Neural cell (in vitro differentiated cells): ENCODE measurements around the gene PTPN13. TPM values are rescaled to one million over a fixed set of nuclear protein-coding genes. Genes with fewer than 3 reads are reported as not detected.

Experiments used
- H2AFZ ChIP-seq: fragments of 200-600, 300-800 bp; sonication (generic), shearing (Covaris generic); 2 replicates; pipeline ENCODE4 v1.6.0; 2014; ENCODE audit warnings: low read depth, mild to moderate bottlenecking, antibody characterized with exemption, low read length, moderate library complexity
- H3F3A ChIP-seq: fragments of 200-600 bp; shearing (Covaris generic); 2 replicates; pipeline ENCODE4 v1.6.1; 2016; ENCODE audit warnings: mild to moderate bottlenecking, moderate library complexity, mixed read lengths, antibody characterized with exemption, low read length; ENCODE audit not compliant: insufficient read depth, poor library complexity, severe bottlenecking
- H3K27ac ChIP-seq: fragments of 200-600, 300-800 bp; sonication (generic), shearing (Covaris generic); 2 replicates; pipeline ENCODE4 v1.5.1; 2014; ENCODE audit warnings: mild to moderate bottlenecking, low read length, moderate library complexity
- H3K27me3 ChIP-seq: fragments of 300-800, 200-600 bp; sonication (generic), shearing (Covaris generic); 2 replicates; pipeline ENCODE4 v1.6.0; 2014; ENCODE audit warnings: mild to moderate bottlenecking, low read depth, low read length, moderate library complexity; ENCODE audit not compliant: insufficient read depth
- H3K36me3 ChIP-seq: fragments of 300-800, 200-600 bp; sonication (generic), shearing (Covaris generic); 2 replicates; pipeline ENCODE4 v1.5.1; 2014; ENCODE audit warnings: mild to moderate bottlenecking, antibody characterized with exemption, low read length, moderate library complexity; ENCODE audit not compliant: insufficient read depth
- H3K4me2 ChIP-seq: fragments of 300-800, 200-600 bp; sonication (generic), shearing (Covaris generic); 2 replicates; pipeline ENCODE4 v1.6.0; 2014; ENCODE audit warnings: mild to moderate bottlenecking, low read length
- H3K4me3 ChIP-seq: fragments of 300-800, 200-600 bp; sonication (generic), shearing (Covaris generic); 2 replicates; pipeline ENCODE4 v1.5.1; 2014; ENCODE audit warnings: mild to moderate bottlenecking, low read length, moderate library complexity
- H3K79me2 ChIP-seq: fragments of 200-600 bp; shearing (Covaris generic); replicated peaks from 2 replicates; pipeline ENCODE4 v1.6.0; 2014; ENCODE audit warnings: mild to moderate bottlenecking, low read length, moderate library complexity; ENCODE audit not compliant: insufficient read depth
- H3K9ac ChIP-seq: fragments of 300-800, 200-600 bp; sonication (generic), shearing (Covaris generic); 2 replicates; pipeline ENCODE4 v1.6.1; 2016; ENCODE audit warnings: mild to moderate bottlenecking, low read length, mixed read lengths
- H3K9me2 ChIP-seq: fragments of 200-600 bp; shearing (Covaris generic); 2 replicates; pipeline ENCODE4 v1.6.1; 2016; ENCODE audit warnings: mild to moderate bottlenecking, low read length, mixed read lengths; ENCODE audit not compliant: insufficient read depth
- H3K9me3 ChIP-seq: fragments of 200-600, 300-800 bp; sonication (generic), shearing (Covaris generic); 2 replicates; pipeline ENCODE4 v1.6.1; 2016; ENCODE audit warnings: mild to moderate bottlenecking, mixed run types, low read length, moderate library complexity, mixed read lengths
- H4K20me1 ChIP-seq: fragments of 200-600 bp; shearing (Covaris generic); 2 replicates; pipeline ENCODE4 v1.6.1; 2016; ENCODE audit warnings: mild to moderate bottlenecking, mixed run types; ENCODE audit not compliant: insufficient read depth
- CTCF ChIP-seq: fragments of 450-650 bp; IDR thresholded peaks from 2 replicates; pipeline ENCODE4 v1.5.1; 2014; ENCODE audit warnings: antibody characterized with exemption, mild to moderate bottlenecking, moderate library complexity; ENCODE audit not compliant: poor library complexity, severe bottlenecking
- EP300 ChIP-seq: fragments of 450-650 bp; conservative IDR thresholded peaks from 2 replicates; pipeline ENCODE4 v1.6.1; 2014; ENCODE audit warnings: antibody characterized with exemption, mild to moderate bottlenecking, moderate library complexity; ENCODE audit not compliant: poor library complexity, severe bottlenecking
- EZH2 ChIP-seq: fragments of 200-600, 300-800 bp; shearing (Covaris generic), sonication (generic); IDR thresholded peaks from 2 replicates; pipeline ENCODE4 v1.6.1; 2014; ENCODE audit warnings: antibody characterized with exemption, low read length, borderline replicate concordance, mild to moderate bottlenecking; ENCODE audit not compliant: insufficient read depth, poor library complexity, severe bottlenecking
- MXI1 ChIP-seq: fragments of 450-650 bp; conservative IDR thresholded peaks from 2 replicates; pipeline ENCODE4 v1.6.1; 2014; ENCODE audit warnings: antibody characterized with exemption, mild to moderate bottlenecking; ENCODE audit not compliant: poor library complexity, severe bottlenecking
- POLR2AphosphoS5 ChIP-seq: IDR thresholded peaks from 2 replicates; pipeline ENCODE4 v1.6.1; 2012
- RAD21 ChIP-seq: fragments of 450-650 bp; conservative IDR thresholded peaks from 2 replicates; pipeline ENCODE4 v1.6.1; 2014; ENCODE audit warnings: antibody characterized with exemption, mild to moderate bottlenecking, moderate library complexity
- SMC3 ChIP-seq: fragments of 450-650 bp; conservative IDR thresholded peaks from 2 replicates; pipeline ENCODE4 v1.6.1; 2014; ENCODE audit warnings: antibody characterized with exemption, mild to moderate bottlenecking, moderate library complexity; ENCODE audit not compliant: poor library complexity
- TAF1 ChIP-seq: IDR thresholded peaks from 2 replicates; pipeline ENCODE4 v1.6.1; 2012; ENCODE audit warnings: low read depth
- polyA plus RNA-seq: library from polyadenylated mRNA; depleted of rRNA; stranded (reverse); fragments of >200 nt; gene quantifications from 2 replicates; pipeline ENCODE4 v1.2.3, GENCODE V29; 2014
- TF ChIP-seq, protein P1 (sequence below): IDR thresholded peaks from 2 replicates; pipeline ENCODE4 v1.6.1; 2012; ENCODE audit warnings: borderline replicate concordance

PTPN13 gene
- polyA plus RNA-seq, 1 donor from 2014 or later: 4.7 TPM

- H3K27me3 ChIP-seq: no peaks in the 10 kb centered on the region
- H3K27ac ChIP-seq: no peak overlapping the region
- H3F3A ChIP-seq: no peaks in the 10 kb centered on the region
- no peak overlapping the region for H3K9ac ChIP-seq
- no peak overlapping the region for H3K4me3 ChIP-seq
- H3K9me2 ChIP-seq: no peaks in the 10 kb centered on the region
- no peaks in the 10 kb centered on the region for H3K36me3 ChIP-seq
- H3K79me2 ChIP-seq: no peaks in the 10 kb centered on the region
- H2AFZ ChIP-seq: no peak overlapping the region
- TF ChIP-seq TAF1 (no peak), SMC3 (no peak), EZH2 (no peak), POLR2AphosphoS5 (no peak), MXI1 (no peak), EP300 (no peak), CTCF (no peak), RAD21 (no peak)
- TF ChIP-seq, protein P1, sequence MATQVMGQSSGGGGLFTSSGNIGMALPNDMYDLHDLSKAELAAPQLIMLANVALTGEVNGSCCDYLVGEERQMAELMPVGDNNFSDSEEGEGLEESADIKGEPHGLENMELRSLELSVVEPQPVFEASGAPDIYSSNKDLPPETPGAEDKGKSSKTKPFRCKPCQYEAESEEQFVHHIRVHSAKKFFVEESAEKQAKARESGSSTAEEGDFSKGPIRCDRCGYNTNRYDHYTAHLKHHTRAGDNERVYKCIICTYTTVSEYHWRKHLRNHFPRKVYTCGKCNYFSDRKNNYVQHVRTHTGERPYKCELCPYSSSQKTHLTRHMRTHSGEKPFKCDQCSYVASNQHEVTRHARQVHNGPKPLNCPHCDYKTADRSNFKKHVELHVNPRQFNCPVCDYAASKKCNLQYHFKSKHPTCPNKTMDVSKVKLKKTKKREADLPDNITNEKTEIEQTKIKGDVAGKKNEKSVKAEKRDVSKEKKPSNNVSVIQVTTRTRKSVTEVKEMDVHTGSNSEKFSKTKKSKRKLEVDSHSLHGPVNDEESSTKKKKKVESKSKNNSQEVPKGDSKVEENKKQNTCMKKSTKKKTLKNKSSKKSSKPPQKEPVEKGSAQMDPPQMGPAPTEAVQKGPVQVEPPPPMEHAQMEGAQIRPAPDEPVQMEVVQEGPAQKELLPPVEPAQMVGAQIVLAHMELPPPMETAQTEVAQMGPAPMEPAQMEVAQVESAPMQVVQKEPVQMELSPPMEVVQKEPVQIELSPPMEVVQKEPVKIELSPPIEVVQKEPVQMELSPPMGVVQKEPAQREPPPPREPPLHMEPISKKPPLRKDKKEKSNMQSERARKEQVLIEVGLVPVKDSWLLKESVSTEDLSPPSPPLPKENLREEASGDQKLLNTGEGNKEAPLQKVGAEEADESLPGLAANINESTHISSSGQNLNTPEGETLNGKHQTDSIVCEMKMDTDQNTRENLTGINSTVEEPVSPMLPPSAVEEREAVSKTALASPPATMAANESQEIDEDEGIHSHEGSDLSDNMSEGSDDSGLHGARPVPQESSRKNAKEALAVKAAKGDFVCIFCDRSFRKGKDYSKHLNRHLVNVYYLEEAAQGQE: no peak
- no peaks in the 10 kb centered on the region for H3K9me3 ChIP-seq
- H4K20me1 ChIP-seq: no peaks in the 10 kb centered on the region
- no peak overlapping the region for H3K4me2 ChIP-seq
Observed at GRCh38 chr4:86631166-86631565, 37.1 kb downstream of the PTPN13 start.

DNA sequence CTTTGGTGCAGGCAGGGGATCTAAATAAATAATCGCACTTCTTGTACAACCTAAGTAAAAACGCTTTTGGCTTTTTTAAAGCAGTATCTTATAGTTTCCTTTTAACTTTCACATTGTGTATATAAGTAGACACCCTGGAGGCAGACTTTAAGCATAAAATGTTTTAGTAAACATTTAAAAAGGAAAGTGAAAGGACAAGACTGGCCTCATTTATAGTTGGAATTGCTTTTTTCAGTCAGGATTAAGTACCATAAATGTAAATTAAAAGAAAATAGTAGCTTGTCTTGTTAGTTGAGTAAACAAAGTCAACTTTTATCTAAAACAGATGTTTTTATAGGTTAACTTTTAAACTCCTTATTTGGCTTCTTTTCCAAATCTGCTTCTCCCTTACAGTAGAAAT is 39.7 kb downstream of the PTPN13 start:
- H3K27ac ChIP-seq: no peak overlapping the region
- TF ChIP-seq SMC3: no peak
- no peak for TF ChIP-seq MXI1
- TF ChIP-seq POLR2AphosphoS5: no peak
- H3K79me2 ChIP-seq: no peaks in the 10 kb centered on the region
- H3K4me3 ChIP-seq: no peak overlapping the region
- no peak overlapping the region for H2AFZ ChIP-seq
- no peaks in the 10 kb centered on the region for H4K20me1 ChIP-seq
- no peak overlapping the region for H3K9ac ChIP-seq
- H3F3A ChIP-seq: no peaks in the 10 kb centered on the region
- H3K4me2 ChIP-seq: no peak overlapping the region
- no peaks in the 10 kb centered on the region for H3K27me3 ChIP-seq
- H3K9me3 ChIP-seq: no peaks in the 10 kb centered on the region
- H3K36me3 ChIP-seq: no peaks in the 10 kb centered on the region
- H3K9me2 ChIP-seq: no peaks in the 10 kb centered on the region

DNA sequence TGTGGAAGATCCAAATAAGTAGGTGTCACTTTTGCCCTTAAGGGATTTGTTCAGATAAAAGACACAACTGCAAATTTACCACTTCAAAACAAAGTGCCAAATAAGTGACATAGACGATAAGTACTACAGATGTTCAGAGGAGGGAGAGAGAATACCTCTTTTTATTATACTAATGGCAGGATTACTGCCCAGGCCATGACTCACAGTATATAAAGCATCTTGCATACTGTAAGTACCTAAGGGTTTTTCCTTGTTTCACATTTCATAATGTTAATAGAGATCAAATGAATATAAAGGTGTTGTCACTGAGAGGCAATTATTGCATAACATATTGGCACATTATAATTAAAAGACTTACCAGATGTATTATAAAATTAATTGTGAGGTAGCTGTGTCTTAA is 46.4 kb downstream of the PTPN13 start:
- no peak overlapping the region for H3K4me2 ChIP-seq
- H3K79me2 ChIP-seq: no peaks in the 10 kb centered on the region
- TF ChIP-seq EZH2 (no peak), RAD21 (no peak), CTCF (no peak), POLR2AphosphoS5 (no peak), MXI1 (no peak), TAF1 (no peak), SMC3 (no peak)
- TF ChIP-seq, protein P1: no peak
- no peak overlapping the region for H3K27ac ChIP-seq
- no peaks in the 10 kb centered on the region for H3K27me3 ChIP-seq
- H3K9ac ChIP-seq: no peak overlapping the region
- H3K36me3 ChIP-seq: no peaks in the 10 kb centered on the region
- no peaks in the 10 kb centered on the region for H4K20me1 ChIP-seq
- no peaks in the 10 kb centered on the region for H3K9me2 ChIP-seq
- no peaks in the 10 kb centered on the region for H3F3A ChIP-seq
- no peak overlapping the region for H2AFZ ChIP-seq
- no peaks in the 10 kb centered on the region for H3K9me3 ChIP-seq
- no peak overlapping the region for H3K4me3 ChIP-seq
